GM12865 (cell line): ENCODE data around the gene ALKBH3.

Experiments
- DNase-seq: peaks from one replicate; pipeline ENCODE4 v3.0.0; 2010; ENCODE audit warnings: low read depth
- H3K4me3 ChIP-seq: 2 replicates; pipeline ENCODE4 v1.5.1; 2011; ENCODE audit warnings: mild to moderate bottlenecking, low read depth, low read length, control low read depth
- CTCF ChIP-seq: IDR thresholded peaks from 2 replicates; pipeline ENCODE4 v1.5.1; 2011; ENCODE audit warnings: low read length, control low read depth, low read depth, inconsistent platforms; ENCODE audit not compliant: insufficient read depth; ENCODE audit errors: missing control alignments

The ALKBH3 gene

DNA sequence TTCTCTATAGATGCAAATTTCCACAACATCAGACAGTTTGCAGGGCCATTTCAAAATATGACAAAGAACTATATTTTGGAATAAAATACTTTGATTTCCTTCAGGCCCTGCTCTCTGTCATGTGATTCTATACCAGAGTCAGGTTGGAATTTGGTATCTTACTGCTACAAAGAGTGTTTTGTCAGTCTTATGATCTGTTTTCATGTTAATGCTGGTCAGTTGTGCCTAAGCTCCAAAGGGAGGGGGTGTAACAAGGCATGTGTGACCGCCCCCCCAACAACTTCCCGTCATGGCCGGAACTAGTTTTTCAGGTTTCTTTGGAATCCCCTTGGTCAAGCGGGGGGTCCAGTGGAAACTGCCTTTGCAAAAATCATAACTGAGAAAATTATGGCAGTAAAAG lies 76.9 kb downstream of the ALKBH3 start:
- no peak for DNase-seq
- TF ChIP-seq CTCF, result no peak
- H3K4me3 ChIP-seq, result no peak overlapping the region

DNA sequence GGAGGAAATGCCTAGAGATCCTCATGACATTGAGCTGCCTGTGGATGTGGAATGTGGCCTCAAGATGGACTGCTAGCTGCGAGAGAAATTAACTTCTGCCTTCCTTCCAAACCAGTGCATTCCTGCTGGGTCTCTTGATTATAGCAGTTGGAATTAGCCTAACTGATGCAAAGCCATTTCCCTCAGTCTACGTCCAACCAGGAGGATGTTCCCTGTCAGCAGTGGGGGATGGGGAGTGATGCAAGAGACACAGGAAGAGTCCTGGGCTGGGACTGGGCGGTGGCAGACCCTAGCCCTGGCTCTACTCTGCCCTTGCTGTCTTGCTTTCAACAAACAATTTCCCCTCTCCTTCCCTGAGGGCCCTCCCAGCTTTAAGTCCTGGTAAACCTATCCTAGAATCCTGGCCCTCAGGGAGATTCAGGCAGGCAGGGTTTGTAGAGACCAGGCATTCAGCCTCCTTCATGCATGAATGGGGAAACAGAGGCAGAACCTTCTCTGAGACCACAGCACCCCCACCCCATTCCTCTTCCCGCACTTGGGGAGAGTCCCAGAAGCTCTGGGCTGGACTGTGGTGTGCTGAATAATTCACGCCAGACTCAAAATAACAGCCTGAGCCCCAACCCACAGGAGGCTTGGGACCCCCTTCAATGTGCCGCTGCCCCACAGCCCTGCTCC lies 78.8 kb downstream of the ALKBH3 start:
- no peak for DNase-seq
- no peak overlapping the region for H3K4me3 ChIP-seq
- no peak for TF ChIP-seq CTCF

- H3K4me3 ChIP-seq, result no peak overlapping the region
- DNase-seq, result no peak
- no peak for TF ChIP-seq CTCF
Observed at GRCh38 chr11:43962383-43963278, 82.0 kb downstream of the ALKBH3 start.

GRCh38 chr11:43963279-43963620 lies 82.6 kb downstream of the ALKBH3 start:
- no peak for DNase-seq
- no peak for TF ChIP-seq CTCF

DNA sequence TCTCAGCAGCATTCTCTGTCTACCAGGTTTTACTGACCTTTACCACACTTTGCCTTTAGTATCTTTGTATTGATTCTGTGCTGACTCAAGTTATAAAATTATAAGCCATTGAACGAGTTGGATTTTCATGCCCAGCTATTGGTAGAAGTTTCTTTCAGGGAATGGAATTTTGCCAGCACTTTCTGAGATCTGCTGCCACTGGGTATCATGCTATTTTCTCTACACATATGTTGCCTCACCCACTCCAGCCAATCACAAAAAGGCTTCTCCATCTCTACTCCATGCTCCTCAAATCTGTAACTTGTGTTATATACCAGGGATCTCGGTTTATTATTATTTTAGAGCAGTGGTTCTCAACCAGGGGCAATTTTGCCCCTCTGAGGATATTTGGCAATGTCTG lies 87.0 kb downstream of the ALKBH3 start:
- DNase-seq, result no peak
- no peak for TF ChIP-seq CTCF
- H3K4me3 ChIP-seq, result no peak overlapping the region

More at GRCh38 chr11:43963279-43963620, 82.6 kb downstream of the ALKBH3 start:
- H3K4me3 ChIP-seq, result no peak overlapping the region

DNA sequence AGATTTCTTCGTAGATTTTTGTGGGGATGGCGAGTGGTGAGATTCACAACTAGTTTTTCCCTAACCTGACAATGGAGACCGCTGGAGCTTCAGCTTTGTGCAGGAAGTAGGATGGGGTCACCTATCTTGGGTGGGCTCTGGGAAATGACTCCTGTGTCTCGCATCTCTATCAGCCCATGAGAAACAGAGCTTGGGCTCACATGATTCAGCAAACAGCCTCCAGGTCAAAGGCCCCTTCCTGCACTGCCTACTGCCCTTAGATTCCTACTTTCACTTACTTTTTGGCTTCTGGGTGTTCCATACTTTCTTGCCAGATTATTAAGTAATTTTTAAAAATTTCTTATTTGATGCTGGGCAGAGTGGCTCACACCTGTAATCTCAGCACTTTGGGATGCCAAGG lies 88.1 kb downstream of the ALKBH3 start:
- TF ChIP-seq CTCF, result no peak
- DNase-seq, result no peak
- H3K4me3 ChIP-seq, result no peak overlapping the region
